Endodermal cell (in vitro differentiated cells): Measurements from ENCODE around the gene KCNQ5. TPM values are rescaled to one million over a fixed set of nuclear protein-coding genes. Genes with fewer than 3 reads are reported as not detected.

ENCODE experiments used
- DNase-seq: peaks from one replicate; pipeline ENCODE4 v3.0.0-alpha.2; 2017
- H3K27ac ChIP-seq: 2 replicates; pipeline ENCODE4 v1.5.1; 2013; ENCODE audit warnings: mild to moderate bottlenecking, low read depth, low read length, moderate library complexity
- H3K27me3 ChIP-seq: 2 replicates; pipeline ENCODE4 v1.6.1; 2013; ENCODE audit warnings: mild to moderate bottlenecking, low read length, moderate library complexity; ENCODE audit not compliant: insufficient read depth, control insufficient read depth, poor library complexity, severe bottlenecking
- H3K36me3 ChIP-seq: 2 replicates; pipeline ENCODE4 v1.7.0; 2013; ENCODE audit warnings: mild to moderate bottlenecking, low read length, moderate library complexity; ENCODE audit not compliant: control insufficient read depth, insufficient read depth
- H3K4me1 ChIP-seq: one replicate; pipeline ENCODE4 v1.7.0; 2013; ENCODE audit warnings: low read length; ENCODE audit not compliant: control insufficient read depth, insufficient read depth
- H3K4me3 ChIP-seq: 2 replicates; pipeline ENCODE4 v1.5.1; 2013; ENCODE audit warnings: mild to moderate bottlenecking, low read length, moderate library complexity
- H3K9ac ChIP-seq: 2 replicates; pipeline ENCODE4 v1.6.1; 2013; ENCODE audit warnings: mild to moderate bottlenecking, low read length, moderate library complexity; ENCODE audit not compliant: poor library complexity, severe bottlenecking; ENCODE audit errors: extremely low read depth
- H3K9me3 ChIP-seq: 2 replicates; pipeline ENCODE4 v1.6.1; 2013; ENCODE audit warnings: mild to moderate bottlenecking, low read length, moderate library complexity; ENCODE audit not compliant: control insufficient read depth
- H3K27ac Mint-ChIP-seq: 2 replicates; pipeline ENCODE4 v1.8.0; 2020; ENCODE audit warnings: mixed read lengths
- H3K27me3 Mint-ChIP-seq: 2 replicates; pipeline ENCODE4 v1.8.0; 2021; ENCODE audit warnings: mild to moderate bottlenecking, mixed read lengths; ENCODE audit not compliant: insufficient read depth
- H3K36me3 Mint-ChIP-seq: 2 replicates; pipeline ENCODE4 v1.8.0; 2020; ENCODE audit warnings: low read depth, mixed read lengths
- H3K4me1 Mint-ChIP-seq: 2 replicates; pipeline ENCODE4 v1.8.0; 2020; ENCODE audit warnings: mixed read lengths
- H3K4me3 Mint-ChIP-seq: 2 replicates; pipeline ENCODE4 v1.8.0; 2020; ENCODE audit warnings: mild to moderate bottlenecking, moderate library complexity, mixed read lengths
- H3K9me3 Mint-ChIP-seq: 2 replicates; pipeline ENCODE4 v1.8.0; 2020; ENCODE audit warnings: mild to moderate bottlenecking, mixed read lengths
- WGBS, 2 experiments: methylation state at CpG; one replicate each; pipeline versions ENCODE4 v1.1.5 to v1.1.7; 2013; ENCODE audit warnings: missing lambda C conversion rate in 2 of 2, mixed read lengths in 1 of 2; ENCODE audit not compliant: insufficient coverage in 1 of 2, insufficient read length in 1 of 2; 5-methylcytosine and 5-hydroxymethylcytosine counted together
- total RNA-seq, 2 donors: library from RNA; stranded (reverse); fragmentation: NEBNext Ultra II Directional in 1 of 2; extraction: Animal tissue kit (Norgen Biotek cat#: 25700) in 1 of 2; gene quantifications; 2 replicates in 1 of 2; 3 replicates in 1 of 2; pipeline ENCODE4 v1.2.1, GENCODE V29; 2021
- TF ChIP-seq, protein P1 (sequence below): fragments of 200-600 bp; sonication (generic); conservative IDR thresholded peaks from 2 replicates; pipeline ENCODE4 v1.5.0; 2021; ENCODE audit warnings: antibody characterized with exemption, mild to moderate bottlenecking

Gene KCNQ5
- total RNA-seq, 2 donors from 2014 or later, result 2.4 to 8.3 TPM

GRCh38 chr6:73036689-73037088 is 414.8 kb downstream of the KCNQ5 start:
- Histone ChIP-seq H3K27me3 (no peaks in the 10 kb centered on the region), H3K4me1 (no peaks in the 10 kb centered on the region), H3K36me3 (no peaks in the 10 kb centered on the region), H3K9ac (no peak overlapping the region), H3K27ac (no peak overlapping the region), H3K9me3 (peaks cover 5% of the 10 kb centered on the region), H3K4me3 (no peak overlapping the region)
- Mint-ChIP-seq H3K27me3 (no peaks in the 10 kb centered on the region), H3K9me3 (peaks cover 5% of the 10 kb centered on the region), H3K4me1 (no peaks in the 10 kb centered on the region), H3K27ac (no peak overlapping the region), H3K36me3 (no peaks in the 10 kb centered on the region), H3K4me3 (no peak overlapping the region)
- DNase-seq, result no peak
- TF ChIP-seq, protein P1, sequence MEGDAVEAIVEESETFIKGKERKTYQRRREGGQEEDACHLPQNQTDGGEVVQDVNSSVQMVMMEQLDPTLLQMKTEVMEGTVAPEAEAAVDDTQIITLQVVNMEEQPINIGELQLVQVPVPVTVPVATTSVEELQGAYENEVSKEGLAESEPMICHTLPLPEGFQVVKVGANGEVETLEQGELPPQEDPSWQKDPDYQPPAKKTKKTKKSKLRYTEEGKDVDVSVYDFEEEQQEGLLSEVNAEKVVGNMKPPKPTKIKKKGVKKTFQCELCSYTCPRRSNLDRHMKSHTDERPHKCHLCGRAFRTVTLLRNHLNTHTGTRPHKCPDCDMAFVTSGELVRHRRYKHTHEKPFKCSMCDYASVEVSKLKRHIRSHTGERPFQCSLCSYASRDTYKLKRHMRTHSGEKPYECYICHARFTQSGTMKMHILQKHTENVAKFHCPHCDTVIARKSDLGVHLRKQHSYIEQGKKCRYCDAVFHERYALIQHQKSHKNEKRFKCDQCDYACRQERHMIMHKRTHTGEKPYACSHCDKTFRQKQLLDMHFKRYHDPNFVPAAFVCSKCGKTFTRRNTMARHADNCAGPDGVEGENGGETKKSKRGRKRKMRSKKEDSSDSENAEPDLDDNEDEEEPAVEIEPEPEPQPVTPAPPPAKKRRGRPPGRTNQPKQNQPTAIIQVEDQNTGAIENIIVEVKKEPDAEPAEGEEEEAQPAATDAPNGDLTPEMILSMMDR, result no peak
- 87 to 90% methylated on average over 4 of the region's 4 CpGs for WGBS, 2 experiments

- no peaks in the 10 kb centered on the region for H3K36me3 Mint-ChIP-seq
- no peaks in the 10 kb centered on the region for H3K4me1 Mint-ChIP-seq
- 88 to 94% methylated on average over 3 of the region's 3 CpGs for WGBS, 2 experiments
Measured at GRCh38 chr6:73041051-73041450, 419.2 kb downstream of the KCNQ5 start.

DNA sequence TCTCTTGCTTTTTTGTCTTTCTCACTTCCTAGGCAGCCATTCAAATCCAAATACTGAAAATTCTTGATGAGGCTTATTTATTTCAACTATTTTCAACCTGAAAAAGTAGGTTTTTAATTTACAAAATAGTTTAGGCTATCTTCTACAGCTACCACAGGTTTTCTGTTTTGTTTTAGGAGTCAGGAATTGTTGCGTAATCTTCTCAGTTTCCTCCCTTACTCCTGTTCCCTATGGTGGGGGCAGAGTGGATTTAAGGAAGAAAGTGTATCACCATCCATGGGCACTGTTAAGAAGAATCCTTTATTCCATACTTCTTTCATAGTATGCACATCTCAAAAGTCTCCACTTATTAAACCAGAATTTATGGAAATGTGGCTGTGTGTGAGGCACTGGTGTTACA is 421.0 kb downstream of the KCNQ5 start:
- Histone ChIP-seq H3K4me3 (no peak overlapping the region), H3K9ac (no peak overlapping the region), H3K9me3 (peaks cover 5% of the 10 kb centered on the region), H3K27ac (no peak overlapping the region), H3K36me3 (no peaks in the 10 kb centered on the region), H3K27me3 (no peaks in the 10 kb centered on the region), H3K4me1 (no peaks in the 10 kb centered on the region)
- no CpG with 5 or more reads among the region's 1 CpG for WGBS, 2 experiments
- H3K36me3 Mint-ChIP-seq, result no peaks in the 10 kb centered on the region
- no peaks in the 10 kb centered on the region for H3K27me3 Mint-ChIP-seq
- H3K27ac Mint-ChIP-seq, result no peak overlapping the region
- TF ChIP-seq, protein P1, result no peak
- DNase-seq, result no peak
- no peak overlapping the region for H3K4me3 Mint-ChIP-seq
- H3K4me1 Mint-ChIP-seq, result no peaks in the 10 kb centered on the region
- peaks cover 5% of the 10 kb centered on the region for H3K9me3 Mint-ChIP-seq

More at GRCh38 chr6:73041051-73041450, 419.2 kb downstream of the KCNQ5 start:
- Mint-ChIP-seq H3K9me3 (peaks cover 5% of the 10 kb centered on the region), H3K27me3 (no peaks in the 10 kb centered on the region), H3K27ac (no peak overlapping the region), H3K4me3 (no peak overlapping the region)
- DNase-seq, result no peak
- no peaks in the 10 kb centered on the region for H3K4me1 ChIP-seq
- H3K27ac ChIP-seq, result no peak overlapping the region
- no peaks in the 10 kb centered on the region for H3K36me3 ChIP-seq
- TF ChIP-seq, protein P1, result no peak
- H3K9ac ChIP-seq, result no peak overlapping the region
- H3K27me3 ChIP-seq, result no peaks in the 10 kb centered on the region
- peaks cover 5% of the 10 kb centered on the region for H3K9me3 ChIP-seq
- no peak overlapping the region for H3K4me3 ChIP-seq
